H1 (cell line): ENCODE results near the gene PRRC1. TPM values are rescaled to one million over a fixed set of nuclear protein-coding genes. Genes with fewer than 3 reads are reported as not detected.

Experiments
- CTCF ChIA-PET: fragments of 300-600 bp; sonication (Branson Sonifier 250); formaldehyde crosslinking; loops from one replicate; lab custom pipeline; 2021; ENCODE audit not compliant: partially characterized antibody; lab: Charles Lee
- POLR2A ChIA-PET: fragments of 300-600 bp; sonication (Branson Sonifier 250); formaldehyde crosslinking; loops from one replicate; lab custom pipeline; 2021; ENCODE audit warnings: inconsistent platforms; ENCODE audit not compliant: partially characterized antibody; lab: Charles Lee
- DNase-seq, 2 experiments: peaks; one replicate each; pipeline versions ENCODE4 v3.0.0 to v3.0.0-alpha.2; 2010 to 2022; ENCODE audit warnings: low spot score in 2 of 2, low read depth in 1 of 2, mixed read lengths in 1 of 2
- FAIRE-seq: peaks from 2 replicates; lab custom pipeline; 2011; peaks lifted over from hg19 to GRCh38; lab: Jason Lieb, UNC
- H2AFZ ChIP-seq: 2 replicates; pipeline ENCODE4 v1.8.1; 2012; ENCODE audit warnings: low read length, inconsistent platforms
- H2AK5ac ChIP-seq: 2 replicates; pipeline ENCODE4 v1.6.1; 2013; ENCODE audit warnings: low read depth, low read length
- H2BK120ac ChIP-seq: replicated peaks from 2 replicates; pipeline ENCODE3; 2013; ENCODE audit warnings: low read depth, low read length, inconsistent platforms
- H2BK12ac ChIP-seq: 2 replicates; pipeline ENCODE4 v1.6.1; 2013; ENCODE audit warnings: low read depth, low read length
- H2BK15ac ChIP-seq: 2 replicates; pipeline ENCODE4 v1.6.1; 2013; ENCODE audit warnings: low read length
- H2BK20ac ChIP-seq: 2 replicates; pipeline ENCODE4 v1.6.1; 2013; ENCODE audit warnings: low read length
- H2BK5ac ChIP-seq: 2 replicates; pipeline ENCODE4 v1.6.1; 2013; ENCODE audit warnings: low read depth, low read length
- H3K14ac ChIP-seq: 2 replicates; pipeline ENCODE4 v1.6.1; 2013; ENCODE audit warnings: inconsistent platforms; ENCODE audit not compliant: insufficient read length
- H3K18ac ChIP-seq: 2 replicates; pipeline ENCODE4 v1.6.1; 2013; ENCODE audit warnings: low read length; ENCODE audit errors: extremely low read depth
- H3K23ac ChIP-seq: 2 replicates; pipeline ENCODE4 v1.6.1; 2013; ENCODE audit warnings: inconsistent platforms; ENCODE audit not compliant: insufficient read length
- H3K23me2 ChIP-seq: 2 replicates; pipeline ENCODE4 v1.6.1; 2013; ENCODE audit warnings: low read depth, low read length
- H3K27ac ChIP-seq: 2 replicates; pipeline ENCODE4 v1.6.1; 2011; ENCODE audit warnings: low read depth, low read length, inconsistent platforms
- H3K27me3 ChIP-seq, 4 experiments: replicated peaks in 1 of 4; 1 replicate in 1 of 4; 2 replicates in 3 of 4; pipeline versions ENCODE4 v1.6.1 to v1.8.1; 2011 to 2013; ENCODE audit warnings: low read length in 3 of 4, mild to moderate bottlenecking in 3 of 4, inconsistent platforms in 2 of 4, mixed read lengths in 2 of 4, moderate library complexity in 1 of 4; ENCODE audit not compliant: control insufficient read depth in 3 of 4, insufficient read depth in 3 of 4; ENCODE audit errors: extremely low read depth in 1 of 4
- H3K36me3 ChIP-seq, 4 experiments: 2 replicates each; pipeline versions ENCODE4 v1.6.1 to v1.8.1; 2011 to 2013; ENCODE audit warnings: mild to moderate bottlenecking in 4 of 4, low read length in 3 of 4, moderate library complexity in 2 of 4, control low read depth in 1 of 4, inconsistent platforms in 1 of 4; ENCODE audit not compliant: insufficient read depth in 4 of 4, control insufficient read depth in 2 of 4
- H3K4ac ChIP-seq: replicated peaks from 2 replicates; pipeline ENCODE3; 2013; ENCODE audit warnings: low read length, low read depth, mixed read lengths, inconsistent platforms; ENCODE audit not compliant: insufficient read length
- H3K4me1 ChIP-seq, 4 experiments: replicated peaks in 1 of 4; 1 replicate in 1 of 4; 2 replicates in 3 of 4; pipeline versions ENCODE4 v1.6.1 to v1.8.1; 2011 to 2013; ENCODE audit warnings: low read length in 3 of 4, inconsistent platforms in 2 of 4, mixed read lengths in 1 of 4; ENCODE audit not compliant: insufficient read depth in 4 of 4, control insufficient read depth in 3 of 4
- H3K4me2 ChIP-seq, 2 experiments: 2 replicates each; pipeline versions ENCODE4 v1.6.1 to v1.8.1; 2011 to 2013; ENCODE audit warnings: low read depth in 2 of 2, low read length in 2 of 2, control low read depth in 1 of 2, inconsistent platforms in 1 of 2, mild to moderate bottlenecking in 1 of 2; ENCODE audit not compliant: insufficient read depth in 1 of 2
- H3K4me3 ChIP-seq, 4 experiments: fragments of 200-600, 300-600 bp in 1 of 4; sonication (generic), shearing (Covaris generic), sonication (Bioruptor Twin) in 1 of 4; 2 replicates each; pipeline versions ENCODE4 v1.5.1 to v1.8.1; 2011 to 2016; ENCODE audit warnings: low read length in 4 of 4, low read depth in 3 of 4, control low read depth in 2 of 4, inconsistent platforms in 2 of 4, mild to moderate bottlenecking in 2 of 4, mixed read lengths in 1 of 4, moderate library complexity in 1 of 4; ENCODE audit not compliant: insufficient read depth in 2 of 4; ENCODE audit errors: extremely low read depth in 1 of 4
- H3K56ac ChIP-seq: replicated peaks from 2 replicates; pipeline ENCODE3; 2013; ENCODE audit warnings: low read depth, mild to moderate bottlenecking, mixed read lengths, low read length, inconsistent platforms; ENCODE audit not compliant: insufficient read length
- H3K79me1 ChIP-seq: 2 replicates; pipeline ENCODE4 v1.6.1; 2013; ENCODE audit warnings: low read depth, low read length, control low read depth
- H3K79me2 ChIP-seq, 2 experiments: 2 replicates each; pipeline versions ENCODE4 v1.6.1 to v1.8.1; 2012 to 2013; ENCODE audit warnings: low read length in 2 of 2, mild to moderate bottlenecking in 2 of 2, inconsistent platforms in 1 of 2; ENCODE audit not compliant: insufficient read depth in 2 of 2, control insufficient read depth in 1 of 2
- H3K9ac ChIP-seq, 4 experiments: replicated peaks in 1 of 4; 1 replicate in 1 of 4; 2 replicates in 3 of 4; pipeline versions ENCODE4 v1.6.1 to v1.8.1; 2011 to 2013; ENCODE audit warnings: low read depth in 3 of 4, low read length in 3 of 4, control low read depth in 2 of 4, mild to moderate bottlenecking in 2 of 4, moderate library complexity in 2 of 4, inconsistent platforms in 1 of 4; ENCODE audit errors: extremely low read depth in 1 of 4
- H3K9me3 ChIP-seq, 2 experiments: 2 replicates each; pipeline versions ENCODE4 v1.6.1 to v1.8.1; 2012 to 2013; ENCODE audit warnings: mild to moderate bottlenecking in 2 of 2, moderate library complexity in 2 of 2, control low read depth in 1 of 2, inconsistent platforms in 1 of 2, low read depth in 1 of 2, low read length in 1 of 2, mixed read lengths in 1 of 2; ENCODE audit not compliant: insufficient read depth in 2 of 2
- H4K20me1 ChIP-seq, 2 experiments: replicated peaks in 1 of 2; 2 replicates each; pipeline versions ENCODE3 to v1.8.1; 2011 to 2013; ENCODE audit warnings: inconsistent platforms in 2 of 2, low read length in 2 of 2, mild to moderate bottlenecking in 1 of 2; ENCODE audit not compliant: insufficient read depth in 2 of 2, control insufficient read depth in 1 of 2
- H4K5ac ChIP-seq: 2 replicates; pipeline ENCODE4 v1.6.1; 2013; ENCODE audit warnings: low read length, low read depth, mixed read lengths, inconsistent platforms; ENCODE audit not compliant: insufficient read length
- H4K8ac ChIP-seq: 2 replicates; pipeline ENCODE4 v1.8.0; 2013; ENCODE audit warnings: mild to moderate bottlenecking, moderate library complexity, low read length, inconsistent platforms; ENCODE audit not compliant: insufficient read depth; ENCODE audit errors: extremely low read depth
- H4K91ac ChIP-seq: replicated peaks from 2 replicates; pipeline ENCODE3; 2013; ENCODE audit warnings: low read length, mixed read lengths, inconsistent platforms; ENCODE audit not compliant: insufficient read length
- ASH2L ChIP-seq: fragments of 200-600, 300-600 bp; sonication (generic); IDR thresholded peaks from one replicate; pipeline ENCODE4 v1.7.1; 2017; ENCODE audit warnings: low read length
- ATF3 ChIP-seq: IDR thresholded peaks from 2 replicates; pipeline ENCODE4 v1.6.1; 2011; ENCODE audit warnings: low read depth, mild to moderate bottlenecking, low read length; ENCODE audit not compliant: insufficient read depth
- CBX5 ChIP-seq: fragments of 300-800, 300-1000 bp; sonication (generic); IDR thresholded peaks from 2 replicates; pipeline ENCODE4 v1.7.1; 2016; ENCODE audit warnings: antibody characterized with exemption, low read length, low read depth
- EP300 ChIP-seq, 2 experiments: IDR thresholded peaks; 1 replicate in 1 of 2; 2 replicates in 1 of 2; pipeline ENCODE4 v1.6.1; 2011 to 2012; ENCODE audit warnings: low read depth in 2 of 2, low read length in 2 of 2, mild to moderate bottlenecking in 2 of 2, borderline replicate concordance in 1 of 2, inconsistent platforms in 1 of 2, moderate library complexity in 1 of 2
- POLR2A ChIP-seq, 2 experiments: IDR thresholded peaks; 1 replicate in 1 of 2; 2 replicates in 1 of 2; pipeline ENCODE4 v1.6.1; 2011; ENCODE audit warnings: low read depth in 2 of 2, low read length in 2 of 2, mild to moderate bottlenecking in 2 of 2; ENCODE audit errors: control extremely low read depth in 1 of 2
- RBBP5 ChIP-seq: IDR thresholded peaks from 2 replicates; pipeline ENCODE4 v1.7.1; 2012; ENCODE audit warnings: low read depth, mild to moderate bottlenecking, inconsistent platforms, low read length, moderate library complexity, borderline replicate concordance
- RFX5 ChIP-seq: IDR thresholded peaks from 2 replicates; pipeline ENCODE4 v1.6.1; 2011; ENCODE audit warnings: low read depth, low read length, improper control_type of control experiment, borderline replicate concordance
- SAP30 ChIP-seq: fragments of 300-600 bp; sonication (generic); IDR thresholded peaks from 2 replicates; pipeline ENCODE4 v1.7.1; 2012; ENCODE audit warnings: low read length, moderate library complexity, mild to moderate bottlenecking, inconsistent platforms; ENCODE audit not compliant: insufficient read depth, insufficient replicate concordance
- SIX5 ChIP-seq: IDR thresholded peaks from 2 replicates; pipeline ENCODE4 v1.6.1; 2011; ENCODE audit warnings: mild to moderate bottlenecking, low read depth, low read length
- SP4 ChIP-seq: IDR thresholded peaks from 2 replicates; pipeline ENCODE4 v1.6.1; 2012; ENCODE audit warnings: low read length, inconsistent platforms
- polyA plus RNA-seq, 7 experiments: library from polyadenylated mRNA; depleted of rRNA in 3 of 7; stranded (reverse) in 5 of 7; unstranded in 2 of 7; fragments of >200 nt in 5 of 7; fragments of 200-250 nt in 2 of 7; gene quantifications; 1 replicate in 5 of 7; 2 replicates in 1 of 7; 4 replicates in 1 of 7; pipeline versions ENCODE4 v1.2.1 to v1.2.3, GENCODE V29; 2011 to 2013; ENCODE audit warnings: missing spikeins in 2 of 7, mixed read lengths in 2 of 7
- total RNA-seq: library from RNA; stranded (reverse); fragmentation: NEBNext Ultra II Directional; extraction: Animal tissue kit (Norgen Biotek cat#: 25700); gene quantifications from 2 replicates; pipeline ENCODE4 v1.2.1, GENCODE V29; 2021

Gene PRRC1
- total and polyA plus RNA-seq, 2 of the 8 experiments (the other 6 are each of a cell fraction or from before 2014, with no cell fraction given) = 54.6 to 78.6 TPM

GRCh38 chr5:127586811-127587210 lies 69.4 kb downstream of the PRRC1 start:
- Histone ChIP-seq H4K91ac (no peak overlapping the region), H3K79me2 (no peaks in the 10 kb centered on the region), H3K36me3 (no peaks in the 10 kb centered on the region), H3K27me3 (no peaks in the 10 kb centered on the region), H4K8ac (no peak overlapping the region), H3K9ac (no peak overlapping the region), H3K79me1 (no peaks in the 10 kb centered on the region), H3K18ac (no peak overlapping the region), H3K23ac (no peak overlapping the region), H3K23me2 (no peaks in the 10 kb centered on the region; the same call in 1 of the 2 replicates), H2BK20ac (no peak overlapping the region), H4K20me1 (no peaks in the 10 kb centered on the region), H2BK5ac (no peak overlapping the region), H3K27ac (no peak overlapping the region), H4K5ac (no peak overlapping the region), H3K4me2 (no peak overlapping the region), H3K4me1 (peaks cover 3 to 13% (median 5%) of the 10 kb centered on the region in 4 experiments; a peak in 6 of 7 replicates), H2BK12ac (no peak overlapping the region), H2BK15ac (no peak overlapping the region), H3K9me3 (no peaks in the 10 kb centered on the region), H3K56ac (no peak overlapping the region), H2BK120ac (no peak overlapping the region), H3K14ac (no peak overlapping the region)
- no peak for DNase-seq
- FAIRE-seq = no peak
- no peak for TF ChIP-seq SIX5
- TF ChIP-seq CBX5 = no peak
- TF ChIP-seq EP300 (IDR thresholded peaks at IDR 0.05; ENCODE audit: borderline replicate concordance in 1 of 2, low read depth in 2 of 2, low read length in 2 of 2) = no peak
- no peak for TF ChIP-seq SAP30
- TF ChIP-seq ATF3 = no peak
- TF ChIP-seq SP4 = no peak
- TF ChIP-seq RFX5 = no peak
- TF ChIP-seq RBBP5 = no peak
- TF ChIP-seq ASH2L = no peak
- no peak for TF ChIP-seq POLR2A (IDR thresholded peaks at IDR 0.05; ENCODE audit: control extremely low read depth in 1 of 2, low read depth in 2 of 2, low read length in 2 of 2)
- TF ChIP-seq, all 59 proteins: peak for 0
- Histone ChIP-seq H3K4ac (no peak overlapping the region), H2AFZ (no peak overlapping the region), H3K4me3 (no peak overlapping the region), H2AK5ac (no peak overlapping the region)
- POLR2A ChIA-PET = no interaction called here
- CTCF ChIA-PET = interaction anchor here (1.3 to 1.8 kb wide), 5 partner anchors 9 to 292 kb away, joined by 3 to 8 read pairs (median 3); no protein-coding TSS in a partner anchor
